22Rv1 (cell line): ENCODE results near the gene SLC25A10.

Experiments used
- CTCF ChIP-seq: fragments of 450-650 bp; IDR thresholded peaks from 2 replicates; pipeline ENCODE4 v1.5.1; 2017; ENCODE audit warnings: mild to moderate bottlenecking
- ZFX ChIP-seq: fragments of 450-650 bp; IDR thresholded peaks from 2 replicates; pipeline ENCODE4 v1.6.1; 2017; ENCODE audit warnings: antibody characterized with exemption, borderline replicate concordance

DNA sequence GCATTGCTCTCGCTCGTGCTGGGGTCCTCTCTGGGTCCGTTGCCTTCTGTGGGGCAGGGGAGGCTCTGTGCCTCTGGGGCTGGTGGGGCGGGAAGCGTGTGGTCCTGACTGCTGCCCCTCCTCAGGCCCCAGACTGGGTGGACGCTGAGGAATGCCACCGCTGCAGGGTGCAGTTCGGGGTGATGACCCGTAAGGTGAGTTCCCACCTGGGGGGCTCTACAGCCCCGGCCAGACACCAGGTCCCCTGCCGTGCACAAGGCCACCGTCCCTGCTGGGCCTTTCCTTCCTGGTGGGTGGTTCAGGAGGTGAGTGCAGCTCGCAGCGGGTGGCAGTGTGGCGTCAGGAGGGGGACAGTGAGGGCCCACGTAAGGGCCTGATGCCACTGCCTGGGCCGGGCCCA lies 21.5 kb upstream of the SLC25A10 start:
- TF ChIP-seq CTCF (no peak), ZFX (no peak)
